OCI-LY7 (cell line): ENCODE measurements around the gene EPB41L1. TPM values are rescaled to one million over a fixed set of nuclear protein-coding genes. Genes with fewer than 3 reads are reported as not detected.

Experiments used
- BruUV-seq: library from RNA; stranded (reverse); fragments of 400-500 nt; replicated peaks from 2 replicates; lab custom pipeline; 2021; lab: Mats Ljungman, UMichigan
- CTCF ChIA-PET: fragments of 300-600 bp; sonication (Branson Sonifier 250); formaldehyde crosslinking; loops from one replicate; lab custom pipeline; 2022; ENCODE audit warnings: antibody characterized with exemption; ENCODE audit not compliant: unreplicated experiment; lab: Charles Lee
- POLR2A ChIA-PET: fragments of 300-600 bp; sonication (Branson Sonifier 250); formaldehyde crosslinking; loops from one replicate; lab custom pipeline; 2022; ENCODE audit warnings: antibody characterized with exemption; lab: Charles Lee
- DNase-seq: peaks from one replicate; pipeline ENCODE4 v3.0.0-alpha.2; 2015; ENCODE audit warnings: low spot score
- H2AFZ ChIP-seq: fragments of 200-600 bp; sonication (generic), shearing (Covaris generic); 2 replicates; pipeline ENCODE4 v1.6.1; 2014; ENCODE audit warnings: mild to moderate bottlenecking, antibody characterized with exemption, low read length, moderate library complexity
- H3K27ac ChIP-seq: fragments of 200-600 bp; sonication (generic); 2 replicates; pipeline ENCODE4 v1.5.1; 2014; ENCODE audit warnings: mixed run types, low read depth, mild to moderate bottlenecking, moderate library complexity, low read length, inconsistent platforms; ENCODE audit not compliant: poor library complexity, severe bottlenecking
- H3K36me3 ChIP-seq: fragments of 200-600 bp; sonication (generic); 2 replicates; pipeline ENCODE4 v1.6.1; 2014; ENCODE audit warnings: mild to moderate bottlenecking, antibody characterized with exemption, low read length, moderate library complexity, mixed read lengths; ENCODE audit not compliant: insufficient read depth
- H3K4me1 ChIP-seq: fragments of 200-600 bp; sonication (generic); 2 replicates; pipeline ENCODE4 v1.5.1; 2014; ENCODE audit warnings: mild to moderate bottlenecking, low read length; ENCODE audit not compliant: insufficient read depth, poor library complexity, severe bottlenecking
- H3K4me2 ChIP-seq: fragments of 200-600 bp; sonication (generic); 2 replicates; pipeline ENCODE4 v1.6.1; 2014; ENCODE audit warnings: mild to moderate bottlenecking, low read length
- H3K4me3 ChIP-seq: fragments of 200-600 bp; sonication (generic); 2 replicates; pipeline ENCODE4 v1.5.1; 2014; ENCODE audit warnings: mild to moderate bottlenecking, low read depth, low read length; ENCODE audit not compliant: poor library complexity, severe bottlenecking
- H3K79me2 ChIP-seq: fragments of 200-600 bp; sonication (generic); 2 replicates; pipeline ENCODE4 v1.6.1; 2016; ENCODE audit warnings: low read depth, mild to moderate bottlenecking, low read length, moderate library complexity, mixed read lengths; ENCODE audit not compliant: insufficient read depth
- H3K9me2 ChIP-seq: fragments of 200-600 bp; sonication (generic); 2 replicates; pipeline ENCODE4 v1.6.1; 2016; ENCODE audit warnings: mild to moderate bottlenecking, low read length, mixed read lengths; ENCODE audit not compliant: insufficient read depth
- H3K9me3 ChIP-seq: fragments of 200-600 bp; sonication (generic); 2 replicates; pipeline ENCODE4 v1.6.1; 2014; ENCODE audit warnings: mild to moderate bottlenecking, mixed run types, low read length, mixed read lengths
- H4K20me1 ChIP-seq: fragments of 200-600 bp; sonication (generic); 2 replicates; pipeline ENCODE4 v1.6.1; 2014; ENCODE audit warnings: mild to moderate bottlenecking, antibody characterized with exemption, low read length, moderate library complexity, mixed read lengths; ENCODE audit not compliant: insufficient read depth
- CTCF ChIP-seq: fragments of 200-600 bp; sonication (generic); conservative IDR thresholded peaks from 2 replicates; pipeline ENCODE4 v1.5.1; 2014; ENCODE audit warnings: mild to moderate bottlenecking, antibody characterized with exemption, low read length, moderate library complexity, mixed read lengths
- EZH2phosphoT487 ChIP-seq: fragments of 200-600 bp; sonication (generic); IDR thresholded peaks from 2 replicates; pipeline ENCODE4 v1.6.1; 2018; ENCODE audit warnings: low read depth, borderline replicate concordance, mild to moderate bottlenecking, mixed run types, antibody characterized with exemption, low read length, moderate library complexity, mixed read lengths
- intact Hi-C: fragments of 100-400 bp; cut with micrococcal nuclease; formaldehyde crosslinking; loops from one replicate; pipeline ENCODE4 v1.10.0; 2022; ENCODE audit not compliant: unreplicated experiment
- total RNA-seq, 2 experiments: library from RNA; depleted of rRNA in 1 of 2; stranded (reverse); fragments of >200 nt in 1 of 2; shearing (Covaris generic) in 1 of 2; gene quantifications; 2 replicates each; pipeline ENCODE4 v1.2.3, GENCODE V29; 2014 to 2022

Gene EPB41L1
- total RNA-seq, 2 experiments from 2014 or later: 0.54 to 1.6 TPM

- H3K4me2 ChIP-seq: no peak overlapping the region
- POLR2A ChIA-PET: interaction anchor here (0.6 to 0.9 kb wide), 4 partner anchors 13 to 305 kb away, joined by 3 to 4 read pairs (median 3); no protein-coding TSS in a partner anchor
- no peak for TF ChIP-seq CTCF
- intact Hi-C loops: loop anchor here (1.0 kb wide), 1 partner anchor 43 kb away; no protein-coding TSS in a partner anchor
- no peak overlapping the region for H2AFZ ChIP-seq
- no peaks in the 10 kb centered on the region for H3K9me2 ChIP-seq
- H3K79me2 ChIP-seq: no peaks in the 10 kb centered on the region
- no peak overlapping the region for H3K27ac ChIP-seq
- H3K9me3 ChIP-seq: no peaks in the 10 kb centered on the region
- no peaks in the 10 kb centered on the region for H3K36me3 ChIP-seq
- DNase-seq: no peak
- CTCF ChIA-PET: no interaction called here
- peaks cover 6% of the 10 kb centered on the region for H3K4me1 ChIP-seq
- no peak overlapping the region for H3K4me3 ChIP-seq
- BruUV-seq: no TSS peak
- no peaks in the 10 kb centered on the region for H4K20me1 ChIP-seq
Observed at GRCh38 chr20:36155991-36156390, 1.5 kb downstream of the EPB41L1 start.

GRCh38 chr20:36157610-36158009 lies 3.1 kb downstream of the EPB41L1 start:
- H3K9me3 ChIP-seq: no peaks in the 10 kb centered on the region
- no peak overlapping the region for H3K4me3 ChIP-seq
- no peaks in the 10 kb centered on the region for H4K20me1 ChIP-seq
- no peaks in the 10 kb centered on the region for H3K36me3 ChIP-seq
- DNase-seq: no peak
- no peak overlapping the region for H2AFZ ChIP-seq
- BruUV-seq: no TSS peak
- intact Hi-C loops: no loop called here
- H3K4me2 ChIP-seq: no peak overlapping the region
- TF ChIP-seq CTCF: no peak
- TF ChIP-seq EZH2phosphoT487: no peak
- POLR2A ChIA-PET: interaction anchor here (1.4 kb wide), 1 partner anchor 23 kb away, joined by 3 read pairs; no protein-coding TSS in a partner anchor
- no peaks in the 10 kb centered on the region for H3K9me2 ChIP-seq
- H3K27ac ChIP-seq: no peak overlapping the region
- CTCF ChIA-PET: interaction anchor here (0.5 kb wide), 1 partner anchor 9 kb away, joined by 6 read pairs; no protein-coding TSS in a partner anchor
- H3K4me1 ChIP-seq: peaks cover 6% of the 10 kb centered on the region
- H3K79me2 ChIP-seq: no peaks in the 10 kb centered on the region

- CTCF ChIA-PET: no interaction called here
Observed at GRCh38 chr20:36158160-36158741, 3.7 kb downstream of the EPB41L1 start.

More at GRCh38 chr20:36158160-36158741, 3.7 kb downstream of the EPB41L1 start:
- no peaks in the 10 kb centered on the region for H3K36me3 ChIP-seq
- no peak overlapping the region for H2AFZ ChIP-seq
- no peaks in the 10 kb centered on the region for H4K20me1 ChIP-seq
- intact Hi-C loops: no loop called here
- H3K27ac ChIP-seq: no peak overlapping the region
- H3K9me3 ChIP-seq: no peaks in the 10 kb centered on the region
- DNase-seq: no peak
- H3K4me1 ChIP-seq: peaks cover 6% of the 10 kb centered on the region
- H3K9me2 ChIP-seq: no peaks in the 10 kb centered on the region
- no peak overlapping the region for H3K4me3 ChIP-seq
- POLR2A ChIA-PET: interaction anchor here (1.4 kb wide), 1 partner anchor 22 kb away, joined by 3 read pairs; no protein-coding TSS in a partner anchor
- TF ChIP-seq EZH2phosphoT487 (no peak), CTCF (no peak)
- BruUV-seq: no TSS peak
- H3K4me2 ChIP-seq: no peak overlapping the region
- no peaks in the 10 kb centered on the region for H3K79me2 ChIP-seq
